WTC11 (cell line): Measurements from ENCODE around the gene QKI. TPM values are rescaled to one million over a fixed set of nuclear protein-coding genes. Genes with fewer than 3 reads are reported as not detected.

Experiments used
- ATAC-seq: fragments of 200-7000 bp; cut with Tn5 transposase; 2 replicates; pipeline ENCODE4 v1.10.0; 2021; ENCODE audit warnings: mild to moderate bottlenecking, moderate library complexity
- CTCF ChIA-PET: fragments of 300-600 bp; sonication (Branson Sonifier 250); formaldehyde crosslinking; loops from one replicate; lab custom pipeline; 2021; ENCODE audit warnings: antibody characterized with exemption; lab: Charles Lee
- POLR2A ChIA-PET: fragments of 350-600 bp; sonication (Branson Sonifier 250); formaldehyde crosslinking; loops from one replicate; lab custom pipeline; 2021; ENCODE audit warnings: antibody characterized with exemption; lab: Charles Lee
- DNase-seq: peaks from one replicate; pipeline ENCODE4 v3.0.0; 2021; ENCODE audit warnings: low spot score
- H3K27ac Mint-ChIP-seq: 2 replicates; pipeline ENCODE4 v1.8.0; 2021; ENCODE audit warnings: mixed read lengths
- H3K27me3 Mint-ChIP-seq: 2 replicates; pipeline ENCODE4 v1.8.0; 2021; ENCODE audit warnings: low read depth, mild to moderate bottlenecking, moderate library complexity, mixed read lengths
- H3K36me3 Mint-ChIP-seq: 2 replicates; pipeline ENCODE4 v1.8.0; 2021; ENCODE audit warnings: mixed read lengths
- H3K4me1 Mint-ChIP-seq: 2 replicates; pipeline ENCODE4 v1.8.0; 2022; ENCODE audit warnings: mixed read lengths
- H3K4me3 Mint-ChIP-seq: 2 replicates; pipeline ENCODE4 v1.8.0; 2021; ENCODE audit warnings: mild to moderate bottlenecking, moderate library complexity, mixed read lengths
- H3K9me3 Mint-ChIP-seq: 2 replicates; pipeline ENCODE4 v1.8.0; 2021; ENCODE audit warnings: mixed read lengths
- ATF2 ChIP-seq: sonication (generic); formaldehyde crosslinking; IDR thresholded peaks from 2 replicates; pipeline ENCODE4 v1.8.1; 2022; ENCODE audit warnings: low read depth, missing genetic modification reagents, borderline replicate concordance
- ATF3 ChIP-seq: sonication (generic); formaldehyde crosslinking; conservative IDR thresholded peaks from 2 replicates; pipeline ENCODE4 v1.8.1; 2022; ENCODE audit warnings: mild to moderate bottlenecking, missing genetic modification reagents
- CREB1 ChIP-seq: sonication (generic); formaldehyde crosslinking; IDR thresholded peaks from 2 replicates; pipeline ENCODE4 v1.8.0; 2023; ENCODE audit warnings: mild to moderate bottlenecking, missing genetic modification reagents
- CREM ChIP-seq: sonication (generic); formaldehyde crosslinking; IDR thresholded peaks from 2 replicates; pipeline ENCODE4 v1.8.1; 2022; ENCODE audit warnings: mild to moderate bottlenecking, missing genetic modification reagents, moderate library complexity
- E2F1 ChIP-seq: sonication (generic); formaldehyde crosslinking; IDR thresholded peaks from 2 replicates; pipeline ENCODE4 v1.8.0; 2022; ENCODE audit warnings: mild to moderate bottlenecking, missing genetic modification reagents
- ELF4 ChIP-seq: sonication (generic); formaldehyde crosslinking; IDR thresholded peaks from 2 replicates; pipeline ENCODE4 v1.8.1; 2022; ENCODE audit warnings: low read depth, mild to moderate bottlenecking, moderate library complexity, missing genetic modification reagents
- EMX1 ChIP-seq: fragments of 250-450 bp; sonication (Bioruptor Pico); IDR thresholded peaks from 2 replicates; pipeline ENCODE4 v1.8.0; 2021; ENCODE audit warnings: mild to moderate bottlenecking
- FOXP1 ChIP-seq: sonication (generic); formaldehyde crosslinking; IDR thresholded peaks from 2 replicates; pipeline ENCODE4 v1.8.0; 2022; ENCODE audit warnings: missing genetic modification reagents, mild to moderate bottlenecking, moderate library complexity, borderline replicate concordance
- GRHL2 ChIP-seq: fragments of 250-450 bp; sonication (Bioruptor Pico); IDR thresholded peaks from 2 replicates; pipeline ENCODE4 v1.8.0; 2022; ENCODE audit warnings: mild to moderate bottlenecking, moderate library complexity; ENCODE audit not compliant: insufficient replicate concordance, severe bottlenecking
- MYBL2 ChIP-seq: sonication (generic); formaldehyde crosslinking; IDR thresholded peaks from 2 replicates; pipeline ENCODE4 v1.8.1; 2023; ENCODE audit warnings: mild to moderate bottlenecking, moderate library complexity, missing genetic modification reagents
- NR3C1 ChIP-seq: sonication (generic); formaldehyde crosslinking; conservative IDR thresholded peaks from 2 replicates; pipeline ENCODE4 v1.8.1; 2023; ENCODE audit warnings: low read depth, mild to moderate bottlenecking, missing genetic modification reagents
- PRDM15 ChIP-seq: sonication (generic); formaldehyde crosslinking; IDR thresholded peaks from 2 replicates; pipeline ENCODE4 v1.8.0; 2022; ENCODE audit warnings: missing genetic modification reagents
- TP53 ChIP-seq: sonication (generic); formaldehyde crosslinking; IDR thresholded peaks from 2 replicates; pipeline ENCODE4 v1.8.1; 2023; ENCODE audit warnings: mild to moderate bottlenecking, missing genetic modification reagents
- ZNF121 ChIP-seq: sonication (generic); formaldehyde crosslinking; IDR thresholded peaks from 2 replicates; pipeline ENCODE4 v1.8.0; 2023; ENCODE audit warnings: missing genetic modification reagents
- ZNF219 ChIP-seq: sonication (generic); formaldehyde crosslinking; IDR thresholded peaks from 2 replicates; pipeline ENCODE4 v1.8.0; 2023; ENCODE audit warnings: missing genetic modification reagents, mild to moderate bottlenecking, borderline replicate concordance
- ZNF416 ChIP-seq: fragments of 250-450 bp; sonication (Bioruptor Pico); IDR thresholded peaks from 2 replicates; pipeline ENCODE4 v1.9.0; 2021; ENCODE audit warnings: mild to moderate bottlenecking, inconsistent platforms
- ZNF671 ChIP-seq: fragments of 250-450 bp; sonication (Bioruptor Pico); IDR thresholded peaks from 2 replicates; pipeline ENCODE4 v1.8.0; 2021; ENCODE audit warnings: mild to moderate bottlenecking
- total RNA-seq: library from RNA; stranded (reverse); gene quantifications from 3 replicates; pipeline ENCODE4 v1.2.3, GENCODE V29; 2021
- TF ChIP-seq, protein P1 (sequence below): sonication (generic); formaldehyde crosslinking; IDR thresholded peaks from 2 replicates; pipeline ENCODE4 v1.8.0; 2023; ENCODE audit warnings: mild to moderate bottlenecking, missing genetic modification reagents
- TF ChIP-seq, protein P2 (sequence below): sonication (generic); formaldehyde crosslinking; IDR thresholded peaks from 2 replicates; pipeline ENCODE4 v1.8.1; 2022; ENCODE audit warnings: mild to moderate bottlenecking, moderate library complexity, missing genetic modification reagents
- TF ChIP-seq, protein P3 (sequence below): sonication (generic); formaldehyde crosslinking; IDR thresholded peaks from 2 replicates; pipeline ENCODE4 v1.8.1; 2022; ENCODE audit warnings: low read depth, mild to moderate bottlenecking, moderate library complexity, missing genetic modification reagents, borderline replicate concordance
- TF ChIP-seq, protein P4 (sequence below): sonication (generic); formaldehyde crosslinking; IDR thresholded peaks from 2 replicates; pipeline ENCODE4 v1.8.1; 2023; ENCODE audit warnings: mild to moderate bottlenecking, missing genetic modification reagents, moderate library complexity

Gene QKI
- total RNA-seq, 1 experiment from 2014 or later = 145 TPM

DNA sequence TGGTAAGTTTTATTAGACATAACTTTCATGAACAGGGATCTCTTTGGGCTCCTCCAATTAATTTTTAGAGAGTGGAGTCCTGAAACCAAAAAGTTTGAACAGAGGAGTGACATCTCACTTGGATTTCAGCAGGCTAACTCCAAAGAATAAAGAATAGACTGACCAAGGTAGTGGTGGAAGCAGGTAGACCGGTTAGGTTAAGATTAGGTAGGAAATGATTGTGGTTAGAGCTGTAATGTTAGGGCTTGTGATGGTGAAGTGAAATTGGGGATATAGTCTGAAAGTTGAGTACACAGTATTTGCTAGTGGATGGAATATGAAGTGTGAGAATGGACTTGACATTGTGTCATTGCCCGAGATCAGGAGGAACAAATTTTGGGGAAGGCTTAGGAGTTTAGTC is 27.8 kb downstream of the QKI start (continued):
- TF ChIP-seq, protein P1, sequence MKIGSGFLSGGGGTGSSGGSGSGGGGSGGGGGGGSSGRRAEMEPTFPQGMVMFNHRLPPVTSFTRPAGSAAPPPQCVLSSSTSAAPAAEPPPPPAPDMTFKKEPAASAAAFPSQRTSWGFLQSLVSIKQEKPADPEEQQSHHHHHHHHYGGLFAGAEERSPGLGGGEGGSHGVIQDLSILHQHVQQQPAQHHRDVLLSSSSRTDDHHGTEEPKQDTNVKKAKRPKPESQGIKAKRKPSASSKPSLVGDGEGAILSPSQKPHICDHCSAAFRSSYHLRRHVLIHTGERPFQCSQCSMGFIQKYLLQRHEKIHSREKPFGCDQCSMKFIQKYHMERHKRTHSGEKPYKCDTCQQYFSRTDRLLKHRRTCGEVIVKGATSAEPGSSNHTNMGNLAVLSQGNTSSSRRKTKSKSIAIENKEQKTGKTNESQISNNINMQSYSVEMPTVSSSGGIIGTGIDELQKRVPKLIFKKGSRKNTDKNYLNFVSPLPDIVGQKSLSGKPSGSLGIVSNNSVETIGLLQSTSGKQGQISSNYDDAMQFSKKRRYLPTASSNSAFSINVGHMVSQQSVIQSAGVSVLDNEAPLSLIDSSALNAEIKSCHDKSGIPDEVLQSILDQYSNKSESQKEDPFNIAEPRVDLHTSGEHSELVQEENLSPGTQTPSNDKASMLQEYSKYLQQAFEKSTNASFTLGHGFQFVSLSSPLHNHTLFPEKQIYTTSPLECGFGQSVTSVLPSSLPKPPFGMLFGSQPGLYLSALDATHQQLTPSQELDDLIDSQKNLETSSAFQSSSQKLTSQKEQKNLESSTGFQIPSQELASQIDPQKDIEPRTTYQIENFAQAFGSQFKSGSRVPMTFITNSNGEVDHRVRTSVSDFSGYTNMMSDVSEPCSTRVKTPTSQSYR (CRISPR knock-in tag) = no peak
- TF ChIP-seq MYBL2 (no peak), GRHL2 (no peak), ZNF219 (CRISPR knock-in tag) (no peak), ATF3 (CRISPR knock-in tag) (no peak), ZNF416 (CRISPR knock-in tag) (no peak), TP53 (no peak), CREM (CRISPR knock-in tag) (no peak), E2F1 (CRISPR knock-in tag) (no peak)
- TF ChIP-seq, protein P2, sequence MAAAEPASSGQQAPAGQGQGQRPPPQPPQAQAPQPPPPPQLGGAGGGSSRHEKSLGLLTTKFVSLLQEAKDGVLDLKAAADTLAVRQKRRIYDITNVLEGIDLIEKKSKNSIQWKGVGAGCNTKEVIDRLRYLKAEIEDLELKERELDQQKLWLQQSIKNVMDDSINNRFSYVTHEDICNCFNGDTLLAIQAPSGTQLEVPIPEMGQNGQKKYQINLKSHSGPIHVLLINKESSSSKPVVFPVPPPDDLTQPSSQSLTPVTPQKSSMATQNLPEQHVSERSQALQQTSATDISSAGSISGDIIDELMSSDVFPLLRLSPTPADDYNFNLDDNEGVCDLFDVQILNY (CRISPR knock-in tag) = no peak
- TF ChIP-seq, all 79 proteins: peak for 0

GRCh38 chr6:163444077-163444476 is 29.6 kb downstream of the QKI start:
- H3K27ac Mint-ChIP-seq = peak overlapping the region; percentile 30
- POLR2A ChIA-PET = no interaction called here
- DNase-seq (no peak), ATAC-seq (peak; percentile 74)
- no peaks in the 10 kb centered on the region for H3K27me3 Mint-ChIP-seq
- no peaks in the 10 kb centered on the region for H3K9me3 Mint-ChIP-seq
- TF ChIP-seq CREB1 (CRISPR knock-in tag) = no peak
- TF ChIP-seq FOXP1 (CRISPR knock-in tag) = no peak
- TF ChIP-seq ZNF121 (CRISPR knock-in tag) = no peak
- TF ChIP-seq ELF4 = no peak
- TF ChIP-seq PRDM15 (CRISPR knock-in tag) = no peak
- TF ChIP-seq, protein P2 (CRISPR knock-in tag) = no peak
- TF ChIP-seq ZNF416 (CRISPR knock-in tag) = no peak
- no peak for TF ChIP-seq ATF2 (CRISPR knock-in tag)
- TF ChIP-seq EMX1 (CRISPR knock-in tag) = no peak
- TF ChIP-seq, protein P3, sequence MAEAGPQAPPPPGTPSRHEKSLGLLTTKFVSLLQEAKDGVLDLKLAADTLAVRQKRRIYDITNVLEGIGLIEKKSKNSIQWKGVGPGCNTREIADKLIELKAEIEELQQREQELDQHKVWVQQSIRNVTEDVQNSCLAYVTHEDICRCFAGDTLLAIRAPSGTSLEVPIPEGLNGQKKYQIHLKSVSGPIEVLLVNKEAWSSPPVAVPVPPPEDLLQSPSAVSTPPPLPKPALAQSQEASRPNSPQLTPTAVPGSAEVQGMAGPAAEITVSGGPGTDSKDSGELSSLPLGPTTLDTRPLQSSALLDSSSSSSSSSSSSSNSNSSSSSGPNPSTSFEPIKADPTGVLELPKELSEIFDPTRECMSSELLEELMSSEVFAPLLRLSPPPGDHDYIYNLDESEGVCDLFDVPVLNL (CRISPR knock-in tag) = no peak
- no peak for TF ChIP-seq ZNF671 (CRISPR knock-in tag)
- no peak for TF ChIP-seq NR3C1 (CRISPR knock-in tag)
- TF ChIP-seq, protein P4, sequence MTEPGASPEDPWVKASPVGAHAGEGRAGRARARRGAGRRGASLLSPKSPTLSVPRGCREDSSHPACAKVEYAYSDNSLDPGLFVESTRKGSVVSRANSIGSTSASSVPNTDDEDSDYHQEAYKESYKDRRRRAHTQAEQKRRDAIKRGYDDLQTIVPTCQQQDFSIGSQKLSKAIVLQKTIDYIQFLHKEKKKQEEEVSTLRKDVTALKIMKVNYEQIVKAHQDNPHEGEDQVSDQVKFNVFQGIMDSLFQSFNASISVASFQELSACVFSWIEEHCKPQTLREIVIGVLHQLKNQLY (CRISPR knock-in tag) = no peak
- peaks cover 49% of the 10 kb centered on the region for H3K4me1 Mint-ChIP-seq
- H3K4me3 Mint-ChIP-seq = no peak overlapping the region
- CTCF ChIA-PET = no interaction called here
- peaks cover 3% of the 10 kb centered on the region; the same call in 1 of the 2 replicates for H3K36me3 Mint-ChIP-seq
